Thyroid gland (tissue), 4 donors: ENCODE results near the gene RFX8. TPM values are rescaled to one million over a fixed set of nuclear protein-coding genes. Genes with fewer than 3 reads are reported as not detected.

Source experiments
- DNase-seq, 2 donors: peaks; one replicate each; pipeline ENCODE4 v3.0.0-alpha.2; 2019
- H3K27ac ChIP-seq, 3 donors: fragments of 200-600 bp; sonication (generic); 1 replicate in 2 of 3; 2 replicates in 1 of 3; pipeline ENCODE4 v1.5.1; 2016 to 2019; ENCODE audit warnings: mild to moderate bottlenecking in 1 of 3, moderate library complexity in 1 of 3
- H3K27me3 ChIP-seq: fragments of 200-600 bp; sonication (generic); one replicate; pipeline ENCODE4 v1.5.1; 2019
- H3K36me3 ChIP-seq, 2 donors: fragments of 200-600 bp; sonication (generic); one replicate each; pipeline ENCODE4 v1.5.1; 2016 to 2019
- H3K4me1 ChIP-seq, 2 donors: fragments of 200-600 bp; sonication (generic); one replicate each; pipeline ENCODE4 v1.5.1; 2017 to 2019
- H3K4me3 ChIP-seq, 3 donors: fragments of 200-600 bp; sonication (generic); replicated peaks in 1 of 3; 1 replicate in 2 of 3; 2 replicates in 1 of 3; pipeline ENCODE4 v1.5.1; 2016; ENCODE audit warnings: mild to moderate bottlenecking in 1 of 3
- H3K9me3 ChIP-seq: fragments of 200-600 bp; sonication (generic); one replicate; pipeline ENCODE4 v1.5.1; 2017
- CTCF ChIP-seq, 6 experiments: fragments of 200-600 bp in 3 of 6; fragments of 450-650 bp in 3 of 6; sonication (generic) in 3 of 6; IDR thresholded peaks; one replicate each; pipeline ENCODE4 v1.5.1; 2016 to 2019; ENCODE audit warnings: antibody characterized with exemption in 6 of 6, mild to moderate bottlenecking in 2 of 6, inconsistent platforms in 1 of 6, moderate library complexity in 1 of 6
- POLR2A ChIP-seq, 2 donors: fragments of 450-650 bp; IDR thresholded peaks; one replicate each; pipeline ENCODE4 v1.6.1; 2017; ENCODE audit warnings: antibody characterized with exemption in 2 of 2, mild to moderate bottlenecking in 2 of 2, moderate library complexity in 1 of 2
- WGBS, 2 donors: methylation state at CpG; one replicate each; pipeline ENCODE4 v1.1.5; 2017; 5-methylcytosine and 5-hydroxymethylcytosine counted together
- intact Hi-C: fragments of 100-400 bp; cut with DNase I; formaldehyde crosslinking; loops from one replicate; pipeline ENCODE4 v1.15.1; 2023
- total RNA-seq, 4 donors: library from RNA; depleted of rRNA; stranded (reverse); fragments of >200 nt; gene quantifications; one replicate each; pipeline ENCODE4 v1.2.3, GENCODE V29; 2016

The RFX8 gene
- total RNA-seq, 4 donors from 2014 or later = 1.9 TPM; not detected in 3

GRCh38 chr2:101426822-101427221 is 48.1 kb downstream of the RFX8 start:
- no peak for DNase-seq
- H3K4me3 ChIP-seq = no peak overlapping the region
- no peaks in the 10 kb centered on the region for H3K9me3 ChIP-seq
- TF ChIP-seq POLR2A (IDR thresholded peaks at IDR 0.05) (no peak), CTCF (IDR thresholded peaks at IDR 0.05) (no peak)
- WGBS, 2 donors = 93% methylated on average over 7 of the region's 7 CpGs
- intact Hi-C loops = loop anchor here (10.0 kb wide), 1 partner anchor 1028 kb away; no protein-coding TSS in a partner anchor
- H3K4me1 ChIP-seq = no peaks in the 10 kb centered on the region
- no peaks in the 10 kb centered on the region for H3K36me3 ChIP-seq
- no peaks in the 10 kb centered on the region for H3K27me3 ChIP-seq
- no peak overlapping the region for H3K27ac ChIP-seq

DNA sequence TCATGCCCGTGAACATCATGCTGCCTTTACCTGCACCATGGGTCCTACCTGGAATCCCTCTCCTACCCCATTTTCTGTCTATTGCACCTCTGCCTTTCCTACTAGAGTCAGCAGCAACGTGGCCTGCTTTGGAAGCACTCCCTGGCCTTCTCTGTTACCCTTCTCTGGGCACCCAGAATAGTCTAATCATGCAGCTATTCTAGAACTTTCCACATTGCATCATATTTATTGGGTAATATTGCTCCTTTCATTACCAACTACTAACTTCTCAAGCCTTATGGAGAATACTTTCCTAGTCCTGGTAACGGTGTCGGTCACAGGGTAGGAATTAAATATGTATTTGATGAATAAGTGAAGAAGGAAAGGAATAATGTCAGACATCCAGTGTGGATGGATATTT is 54.3 kb downstream of the RFX8 start:
- no peaks in the 10 kb centered on the region for H3K9me3 ChIP-seq
- H3K36me3 ChIP-seq = no peaks in the 10 kb centered on the region
- H3K4me3 ChIP-seq = no peak overlapping the region
- H3K4me1 ChIP-seq = no peaks in the 10 kb centered on the region
- no peak overlapping the region for H3K27ac ChIP-seq
- no peaks in the 10 kb centered on the region for H3K27me3 ChIP-seq
- 89 to 93% methylated on average over 4 of the region's 4 CpGs for WGBS, 2 donors
- intact Hi-C loops = loop anchor here (10.0 kb wide), 1 partner anchor 1034 kb away; no protein-coding TSS in a partner anchor
- no peak for DNase-seq
- TF ChIP-seq CTCF (IDR thresholded peaks at IDR 0.05) (no peak), POLR2A (IDR thresholded peaks at IDR 0.05) (no peak)

- no peak overlapping the region for H3K4me3 ChIP-seq
- TF ChIP-seq POLR2A (IDR thresholded peaks at IDR 0.05) = no peak
- TF ChIP-seq CTCF (IDR thresholded peaks at IDR 0.05) = peak; percentile 55 to 81 (median 64)
- 85 to 89% methylated on average over 10 of the region's 10 CpGs for WGBS, 2 donors
- H3K9me3 ChIP-seq = no peaks in the 10 kb centered on the region
- intact Hi-C loops = loop anchor here (5.0 kb wide), 1 partner anchor 413 kb away; no protein-coding TSS in a partner anchor
- no peak overlapping the region for H3K27ac ChIP-seq
- no peaks in the 10 kb centered on the region for H3K4me1 ChIP-seq
- no peaks in the 10 kb centered on the region for H3K36me3 ChIP-seq
- no peaks in the 10 kb centered on the region for H3K27me3 ChIP-seq
- peak; percentile 52 to 61 for DNase-seq
These were observed 55.7 kb downstream of the RFX8 start for GRCh38 chr2:101419096-101419663.

DNA sequence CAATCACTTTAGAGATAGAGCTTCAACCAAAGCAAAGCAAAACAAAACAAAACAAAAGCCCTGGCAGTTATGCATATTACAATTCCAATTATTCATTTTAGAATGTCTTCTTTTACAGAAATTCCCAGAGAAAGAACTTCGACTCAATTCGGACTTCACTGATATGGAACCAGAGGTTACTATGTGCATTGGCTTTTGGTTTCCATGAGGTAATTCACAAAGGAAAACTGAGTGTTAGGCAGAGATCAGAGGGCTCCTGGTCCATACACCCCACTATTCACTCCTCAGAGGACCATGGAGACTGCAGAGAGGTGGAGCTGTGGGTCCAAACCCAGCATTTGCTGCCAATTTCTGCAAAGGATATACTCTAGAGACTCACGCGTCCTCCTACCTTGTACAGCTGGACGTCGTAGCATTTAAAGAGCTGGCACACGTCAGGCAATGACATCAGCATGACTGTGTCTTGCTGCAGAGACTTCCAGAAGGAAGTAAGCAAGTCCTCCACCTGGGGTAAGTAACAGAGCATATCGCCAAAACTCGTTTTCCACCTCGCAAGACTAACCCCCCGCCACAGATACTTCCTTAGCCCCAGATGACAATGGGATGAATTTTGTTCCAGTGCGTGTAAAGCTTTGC is 56.3 kb downstream of the RFX8 start:
- H3K27ac ChIP-seq = no peak overlapping the region
- no peaks in the 10 kb centered on the region for H3K27me3 ChIP-seq
- H3K4me3 ChIP-seq = no peak overlapping the region
- DNase-seq = no peak
- no peaks in the 10 kb centered on the region for H3K9me3 ChIP-seq
- no peak for TF ChIP-seq CTCF (IDR thresholded peaks at IDR 0.05)
- no peak for TF ChIP-seq POLR2A (IDR thresholded peaks at IDR 0.05)
- intact Hi-C loops = loop anchor here (5.0 kb wide), 1 partner anchor 414 kb away; no protein-coding TSS in a partner anchor
- no peaks in the 10 kb centered on the region for H3K36me3 ChIP-seq
- H3K4me1 ChIP-seq = no peaks in the 10 kb centered on the region
- WGBS, 2 donors = 64 to 72% methylated on average over 12 of the region's 12 CpGs

DNA sequence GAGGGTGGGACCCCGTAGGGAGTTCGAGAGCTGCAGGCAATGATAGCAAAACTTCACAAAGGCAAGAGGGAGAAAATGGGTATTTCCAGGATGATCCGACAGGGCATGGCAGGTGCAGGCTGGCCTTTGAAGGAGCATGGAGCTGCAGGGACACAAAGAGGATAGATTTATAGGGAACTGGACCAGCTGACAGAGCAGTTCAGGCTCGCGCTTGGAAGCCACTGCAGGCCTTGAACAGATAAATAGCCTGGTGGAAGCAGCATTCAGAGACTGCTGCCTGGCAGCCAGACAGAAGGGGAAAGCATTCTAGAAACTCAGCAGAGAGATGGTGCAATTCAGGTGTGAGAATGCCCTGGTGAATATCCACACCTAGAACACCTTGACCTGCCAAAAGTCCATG is 58.3 kb downstream of the RFX8 start:
- Histone ChIP-seq H3K36me3 (no peaks in the 10 kb centered on the region), H3K4me3 (no peak overlapping the region), H3K4me1 (no peaks in the 10 kb centered on the region), H3K27me3 (no peaks in the 10 kb centered on the region), H3K27ac (no peak overlapping the region), H3K9me3 (no peaks in the 10 kb centered on the region)
- DNase-seq = no peak
- WGBS, 2 donors = 90 to 91% methylated on average over 5 of the region's 5 CpGs
- intact Hi-C loops = loop anchor here (5.0 kb wide), 1 partner anchor 416 kb away; no protein-coding TSS in a partner anchor
- no peak for TF ChIP-seq CTCF (IDR thresholded peaks at IDR 0.05)
- TF ChIP-seq POLR2A (IDR thresholded peaks at IDR 0.05) = no peak
